GM21737 (cell line): ENCODE data around the gene CYP2R1.

Experiments
- ATAC-seq: cut with Tn5 transposase; IDR thresholded peaks from one replicate; pipeline ENCODE4 v1.9.1; 2021; ENCODE audit warnings: mild to moderate bottlenecking, moderate library complexity; ENCODE audit not compliant: unreplicated experiment

CYP2R1 gene

DNA sequence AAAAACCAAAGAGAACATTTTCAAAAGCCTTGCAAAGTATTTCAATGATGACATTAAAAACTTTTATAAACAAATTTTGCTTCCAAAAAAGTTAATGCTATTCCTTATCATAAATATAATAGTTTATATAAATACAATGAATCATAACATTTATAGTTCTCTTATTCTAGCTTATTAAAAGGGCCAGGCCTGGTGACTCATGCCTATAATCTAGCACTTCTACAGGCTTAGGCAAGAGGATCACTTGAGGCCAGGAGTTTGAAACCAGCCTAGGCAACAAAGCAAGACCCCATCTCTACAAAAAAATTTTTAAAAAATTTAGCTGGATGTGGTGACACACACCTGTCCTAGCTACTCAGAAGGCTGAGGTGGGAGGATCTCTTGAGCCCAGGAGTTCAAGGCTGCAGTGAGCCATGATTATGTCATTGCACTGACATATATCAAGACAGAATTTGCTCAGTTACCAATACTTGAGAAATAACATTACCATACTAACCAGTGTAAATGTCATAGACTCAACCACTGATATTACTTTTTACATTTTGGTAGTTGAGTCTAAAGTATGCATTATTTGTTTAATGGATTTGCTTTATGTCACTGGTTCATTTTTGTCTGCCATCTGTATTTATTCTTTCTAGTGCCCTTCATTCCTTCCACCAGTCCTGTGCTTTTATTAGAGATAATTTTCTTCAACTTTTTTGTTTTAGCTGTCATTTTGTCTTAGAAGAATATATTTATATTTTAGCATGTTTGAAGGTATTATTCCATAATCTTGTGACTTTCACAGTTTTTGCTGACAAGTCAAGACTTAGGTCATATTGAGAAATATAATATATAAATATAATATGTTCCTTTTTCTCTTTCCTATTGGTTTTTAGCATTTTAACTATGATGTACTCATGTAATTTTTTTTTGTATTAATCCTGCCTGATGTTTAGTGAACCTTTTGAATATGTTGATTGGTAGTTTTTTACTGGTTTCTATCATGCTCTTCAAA is 56.2 kb downstream of the CYP2R1 start:
- no peak for ATAC-seq
